DOHH2 (cell line): ENCODE measurements around the gene ZFPM1.

Source experiments
- H3F3A ChIP-seq: fragments of 200-600 bp; sonication (generic), shearing (Covaris generic); 2 replicates; pipeline ENCODE4 v1.6.0; 2016; ENCODE audit warnings: antibody characterized with exemption, mild to moderate bottlenecking; ENCODE audit not compliant: control insufficient read depth, insufficient read depth
- H3K27ac ChIP-seq: fragments of 200-600 bp; sonication (generic); 2 replicates; pipeline ENCODE4 v1.5.1; 2014; ENCODE audit warnings: low read depth, mild to moderate bottlenecking, low read length, moderate library complexity
- H3K27me3 ChIP-seq: fragments of 200-600 bp; sonication (generic); 2 replicates; pipeline ENCODE4 v1.6.1; 2014; ENCODE audit warnings: mild to moderate bottlenecking, low read length, mixed read lengths; ENCODE audit not compliant: control insufficient read depth
- H3K36me3 ChIP-seq: fragments of 200-600 bp; sonication (generic); 2 replicates; pipeline ENCODE4 v1.6.1; 2014; ENCODE audit warnings: mild to moderate bottlenecking, low read length, moderate library complexity, mixed read lengths; ENCODE audit not compliant: control insufficient read depth
- H3K4me1 ChIP-seq: fragments of 200-600 bp; sonication (generic); 2 replicates; pipeline ENCODE4 v1.6.1; 2014; ENCODE audit warnings: mild to moderate bottlenecking, low read length, mixed read lengths; ENCODE audit not compliant: control insufficient read depth
- H3K4me2 ChIP-seq: fragments of 200-600 bp; sonication (generic); 2 replicates; pipeline ENCODE4 v1.6.0; 2014; ENCODE audit warnings: mild to moderate bottlenecking, low read length, moderate library complexity
- H3K4me3 ChIP-seq: fragments of 200-600 bp; sonication (generic); 2 replicates; pipeline ENCODE4 v1.5.1; 2014; ENCODE audit warnings: mild to moderate bottlenecking, low read length, mixed read lengths
- H3K79me2 ChIP-seq: fragments of 200-600 bp; sonication (generic); 2 replicates; pipeline ENCODE4 v1.6.1; 2014; ENCODE audit warnings: mild to moderate bottlenecking, low read length, mixed read lengths; ENCODE audit not compliant: control insufficient read depth
- H3K9me2 ChIP-seq: fragments of 200-600 bp; sonication (generic); replicated peaks from 2 replicates; pipeline ENCODE4 v1.6.1; 2014; ENCODE audit warnings: mild to moderate bottlenecking, low read length, mixed read lengths; ENCODE audit not compliant: control insufficient read depth
- H3K9me3 ChIP-seq: fragments of 200-600 bp; sonication (generic); 2 replicates; pipeline ENCODE4 v1.6.1; 2014; ENCODE audit warnings: antibody characterized with exemption, low read length, mixed read lengths; ENCODE audit not compliant: control insufficient read depth, insufficient read depth
- H4K20me1 ChIP-seq: fragments of 200-600 bp; sonication (generic); 2 replicates; pipeline ENCODE4 v1.6.0; 2014; ENCODE audit warnings: low read depth, mild to moderate bottlenecking, antibody characterized with exemption, low read length, moderate library complexity; ENCODE audit not compliant: control insufficient read depth, insufficient read depth
- CTCF ChIP-seq: fragments of 200-600 bp; sonication (generic); IDR thresholded peaks from one replicate; pipeline ENCODE4 v1.5.1; 2014; ENCODE audit warnings: antibody characterized with exemption, mild to moderate bottlenecking, low read depth, low read length; ENCODE audit not compliant: poor library complexity, severe bottlenecking
- EZH2phosphoT487 ChIP-seq: fragments of 200-600 bp; sonication (generic); IDR thresholded peaks from 2 replicates; pipeline ENCODE4 v1.6.1; 2017; ENCODE audit warnings: borderline replicate concordance, mild to moderate bottlenecking, antibody characterized with exemption, low read length, moderate library complexity, mixed read lengths

Gene ZFPM1

DNA sequence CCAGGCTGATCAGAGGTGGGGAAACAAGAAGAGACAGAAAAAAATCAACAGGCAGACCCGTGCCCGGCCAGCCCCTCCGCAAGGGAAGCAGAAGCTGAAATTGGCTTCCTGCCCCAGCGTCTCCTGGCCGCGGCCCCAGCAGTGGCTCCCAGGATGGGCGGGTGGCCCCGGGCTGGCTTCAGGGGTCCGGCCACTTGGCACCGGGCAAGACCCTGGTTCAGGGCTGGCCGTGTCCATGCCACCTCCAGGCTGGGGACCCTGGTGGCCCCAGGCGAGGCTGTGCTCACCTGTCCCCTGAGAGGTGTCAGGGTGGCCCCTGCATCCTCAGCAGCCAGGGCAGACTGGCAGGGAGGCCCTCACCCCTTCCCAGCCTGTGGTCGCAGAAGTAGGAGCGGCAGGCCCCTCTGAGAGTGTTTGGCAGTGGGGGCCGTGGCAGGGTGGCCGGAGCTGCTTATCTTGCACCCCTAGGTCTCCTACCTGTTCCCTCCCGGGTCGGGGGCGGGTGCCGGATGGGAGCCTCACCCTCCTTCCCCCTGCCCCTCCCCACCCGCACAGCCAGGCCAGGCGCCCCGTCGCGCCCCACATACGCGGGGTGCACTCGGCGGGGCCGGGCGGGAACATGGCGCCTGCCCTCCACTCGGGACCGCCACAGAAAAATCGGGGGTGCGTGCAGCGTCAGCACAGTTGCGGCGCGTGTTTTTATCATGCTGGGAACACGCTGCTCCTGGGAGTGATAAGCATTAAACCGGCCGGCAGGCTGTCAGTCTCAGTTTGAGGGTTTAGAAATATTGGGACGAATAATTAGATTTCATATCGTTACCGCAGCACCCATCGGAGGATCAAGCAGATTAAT, 70.5 kb downstream of the ZFPM1 start:
- no peaks in the 10 kb centered on the region for H3K9me2 ChIP-seq
- no peak overlapping the region for H3K4me3 ChIP-seq
- H3K4me1 ChIP-seq, result no peaks in the 10 kb centered on the region
- no peaks in the 10 kb centered on the region for H3K36me3 ChIP-seq
- no peaks in the 10 kb centered on the region for H3K79me2 ChIP-seq
- no peaks in the 10 kb centered on the region for H3F3A ChIP-seq
- H4K20me1 ChIP-seq, result no peaks in the 10 kb centered on the region
- no peaks in the 10 kb centered on the region for H3K27me3 ChIP-seq
- H3K27ac ChIP-seq, result no peak overlapping the region
- H3K4me2 ChIP-seq, result no peak overlapping the region
- no peaks in the 10 kb centered on the region for H3K9me3 ChIP-seq
- TF ChIP-seq EZH2phosphoT487, result no peak
- no peak for TF ChIP-seq CTCF

DNA sequence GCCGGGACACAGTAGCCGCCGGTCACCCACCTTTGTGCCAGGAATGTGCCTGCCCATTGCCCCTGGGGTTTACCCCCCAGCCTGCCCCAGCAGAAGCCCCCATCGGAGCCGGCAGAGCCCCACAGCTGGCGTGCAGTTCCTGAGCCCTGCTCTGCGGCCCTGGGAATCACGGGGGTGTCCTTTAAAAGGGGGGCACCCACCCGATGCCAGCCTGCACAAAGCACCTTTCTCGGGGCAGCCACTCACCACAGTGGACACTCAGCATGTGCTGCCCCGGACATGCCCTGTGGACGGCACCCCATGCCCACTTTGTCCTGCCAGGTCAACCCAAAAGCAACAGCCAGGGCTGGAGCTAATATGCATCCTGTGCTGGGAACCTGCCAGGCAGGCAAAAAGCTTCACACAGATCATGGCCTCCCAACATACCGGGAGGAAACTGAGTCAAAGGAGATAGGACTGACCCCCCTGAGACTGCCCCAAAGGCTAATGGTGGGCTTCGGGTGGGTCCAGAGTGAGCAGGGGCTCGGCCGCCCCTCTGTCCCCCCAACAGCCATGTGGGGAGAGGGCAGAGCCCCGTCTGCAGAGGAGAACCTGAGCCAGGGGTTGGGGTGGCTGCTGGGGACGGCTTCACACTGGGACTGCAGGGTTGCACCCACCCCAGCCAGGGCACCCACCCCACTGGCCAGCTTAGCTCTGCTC, 71.3 kb downstream of the ZFPM1 start:
- TF ChIP-seq CTCF, result no peak
- TF ChIP-seq EZH2phosphoT487, result no peak
- Histone ChIP-seq H3K9me3 (no peaks in the 10 kb centered on the region), H3K9me2 (no peaks in the 10 kb centered on the region), H3K27ac (no peak overlapping the region), H3K79me2 (no peaks in the 10 kb centered on the region), H4K20me1 (no peaks in the 10 kb centered on the region), H3K4me2 (no peak overlapping the region), H3K4me1 (no peaks in the 10 kb centered on the region), H3K4me3 (no peak overlapping the region), H3K36me3 (no peaks in the 10 kb centered on the region), H3F3A (no peaks in the 10 kb centered on the region), H3K27me3 (no peaks in the 10 kb centered on the region)

DNA sequence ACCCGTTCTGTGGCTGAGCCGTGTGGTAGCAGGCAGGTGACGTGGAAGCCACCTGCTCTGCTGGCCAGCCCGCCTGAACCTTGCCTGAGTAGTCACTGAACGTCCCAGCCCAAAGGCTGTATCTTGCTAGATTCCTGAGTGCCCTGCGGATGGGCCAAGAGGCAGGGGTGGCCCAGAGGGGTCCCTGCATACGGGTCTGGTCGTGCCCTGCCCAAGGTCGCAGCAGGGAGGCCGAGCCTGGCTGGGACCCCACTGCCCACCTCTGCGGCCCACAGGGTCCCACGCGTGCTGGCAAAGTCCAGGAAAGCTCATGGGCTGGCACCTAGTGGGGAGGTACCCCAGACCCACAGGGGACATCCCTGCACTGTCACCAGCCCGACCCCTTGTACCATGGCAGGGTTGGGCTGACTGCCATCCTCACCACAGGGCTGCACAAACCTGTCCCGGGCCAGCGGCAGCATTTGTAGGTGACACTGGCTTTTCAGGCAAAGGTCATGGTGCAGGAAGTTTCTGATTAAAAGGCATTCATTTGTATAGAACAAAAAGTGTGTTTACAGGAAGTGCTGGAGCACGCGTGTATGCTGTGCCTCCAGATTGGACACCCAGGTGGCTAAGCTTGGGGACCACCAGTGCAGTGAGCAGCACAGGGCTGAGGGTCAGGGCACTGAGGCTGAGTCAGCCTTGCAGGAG, 72.0 kb downstream of the ZFPM1 start:
- Histone ChIP-seq H3F3A (no peaks in the 10 kb centered on the region), H4K20me1 (no peaks in the 10 kb centered on the region), H3K9me3 (no peaks in the 10 kb centered on the region), H3K36me3 (no peaks in the 10 kb centered on the region), H3K27me3 (no peaks in the 10 kb centered on the region), H3K4me3 (no peak overlapping the region), H3K9me2 (no peaks in the 10 kb centered on the region), H3K79me2 (no peaks in the 10 kb centered on the region), H3K4me2 (no peak overlapping the region), H3K27ac (no peak overlapping the region), H3K4me1 (no peaks in the 10 kb centered on the region)
- TF ChIP-seq CTCF (no peak), EZH2phosphoT487 (no peak)
